Liver (tissue), 9 donors: Measurements from ENCODE around the gene IL21R. TPM values are rescaled to one million over a fixed set of nuclear protein-coding genes. Genes with fewer than 3 reads are reported as not detected.

Experiments used
- DNase-seq: peaks from one replicate; pipeline ENCODE4 v3.0.0-alpha.2; 2017; ENCODE audit warnings: low spot score
- H3K27ac ChIP-seq, 2 donors: one replicate each; pipeline ENCODE4 v1.7.0; 2013; ENCODE audit warnings: inconsistent platforms in 2 of 2, low read length in 2 of 2, control low read depth in 1 of 2, low read depth in 1 of 2, mild to moderate bottlenecking in 1 of 2
- H3K27me3 ChIP-seq, 4 donors: one replicate each; pipeline versions ENCODE4 v1.6.1 to v1.7.0; 2013; ENCODE audit warnings: low read length in 3 of 4, inconsistent platforms in 1 of 4, mild to moderate bottlenecking in 1 of 4, moderate library complexity in 1 of 4; ENCODE audit not compliant: control insufficient read depth in 4 of 4, insufficient read depth in 4 of 4
- H3K36me3 ChIP-seq, 4 donors: one replicate each; pipeline versions ENCODE4 v1.6.1 to v1.7.0; 2013; ENCODE audit warnings: low read length in 3 of 4, mild to moderate bottlenecking in 3 of 4, low read depth in 1 of 4, moderate library complexity in 1 of 4; ENCODE audit not compliant: control insufficient read depth in 4 of 4, insufficient read depth in 3 of 4
- H3K4me1 ChIP-seq, 4 donors: one replicate each; pipeline versions ENCODE4 v1.6.1 to v1.7.0; 2013; ENCODE audit warnings: low read length in 3 of 4, mild to moderate bottlenecking in 3 of 4, moderate library complexity in 1 of 4; ENCODE audit not compliant: control insufficient read depth in 4 of 4, insufficient read depth in 4 of 4
- H3K4me3 ChIP-seq, 3 donors: one replicate each; pipeline versions ENCODE4 v1.6.1 to v1.7.0; 2013; ENCODE audit warnings: low read length in 3 of 3, control low read depth in 1 of 3, low read depth in 1 of 3, mild to moderate bottlenecking in 1 of 3
- H3K9ac ChIP-seq, 2 donors: one replicate each; pipeline ENCODE4 v1.7.0; 2013; ENCODE audit warnings: low read length in 2 of 2, mild to moderate bottlenecking in 2 of 2, moderate library complexity in 2 of 2, control low read depth in 1 of 2, low read depth in 1 of 2
- H3K9me3 ChIP-seq, 4 donors: one replicate each; pipeline versions ENCODE4 v1.6.1 to v1.7.0; 2013; ENCODE audit warnings: low read length in 3 of 4; ENCODE audit not compliant: control insufficient read depth in 4 of 4
- CTCF ChIP-seq: fragments of 150-350 bp; IDR thresholded peaks from 2 replicates; pipeline ENCODE4 v1.5.1; 2017; ENCODE audit warnings: improper control_type of control experiment, low read depth, low read length; ENCODE audit not compliant: missing input control
- EGR1 ChIP-seq, 2 donors: IDR thresholded peaks; 2 replicates each; pipeline ENCODE4 v1.6.1; 2016 to 2018; ENCODE audit warnings: antibody characterized with exemption in 2 of 2, low read depth in 2 of 2
- FOXA1 ChIP-seq: IDR thresholded peaks from 2 replicates; pipeline ENCODE4 v1.6.1; 2016; ENCODE audit warnings: antibody characterized with exemption
- FOXA2 ChIP-seq: IDR thresholded peaks from 2 replicates; pipeline ENCODE4 v1.6.1; 2016; ENCODE audit warnings: antibody characterized with exemption
- HNF4A ChIP-seq, 2 donors: conservative IDR thresholded peaks; 2 replicates each; pipeline ENCODE4 v1.6.1; 2016; ENCODE audit warnings: antibody characterized with exemption in 2 of 2, mild to moderate bottlenecking in 2 of 2
- HNF4G ChIP-seq: IDR thresholded peaks from 2 replicates; pipeline ENCODE4 v1.6.1; 2016; ENCODE audit warnings: antibody characterized with exemption
- JUND ChIP-seq, 2 donors: IDR thresholded peaks; 2 replicates each; pipeline ENCODE4 v1.6.1; 2016; ENCODE audit warnings: antibody characterized with exemption in 2 of 2
- RAD21 ChIP-seq, 2 donors: IDR thresholded peaks; 2 replicates each; pipeline ENCODE4 v1.6.1; 2016; ENCODE audit warnings: antibody characterized with exemption in 2 of 2, mild to moderate bottlenecking in 2 of 2
- REST ChIP-seq: IDR thresholded peaks from 2 replicates; pipeline ENCODE4 v1.6.1; 2016; ENCODE audit warnings: antibody characterized with exemption, mild to moderate bottlenecking
- RXRA ChIP-seq, 2 donors: IDR thresholded peaks; 2 replicates each; pipeline ENCODE4 v1.6.1; 2017 to 2018; ENCODE audit warnings: antibody characterized with exemption in 2 of 2, mild to moderate bottlenecking in 1 of 2
- TAF1 ChIP-seq: conservative IDR thresholded peaks from 2 replicates; pipeline ENCODE4 v1.6.1; 2016; ENCODE audit warnings: antibody characterized with exemption, mild to moderate bottlenecking
- YY1 ChIP-seq: IDR thresholded peaks from 2 replicates; pipeline ENCODE4 v1.6.1; 2016; ENCODE audit warnings: antibody characterized with exemption, mild to moderate bottlenecking
- WGBS: extraction: QIAGEN DNeasy Blood & Tissue Kit; methylation state at CpG from one replicate; pipeline ENCODE4 v1.1.7; 2013; 5-methylcytosine and 5-hydroxymethylcytosine counted together
- polyA plus RNA-seq, 2 donors: library from polyadenylated mRNA; stranded (reverse) in 1 of 2; unstranded in 1 of 2; fragments of 200-250 nt in 1 of 2; fragments of >200 nt in 1 of 2; fragmentation: Nextera tagmentation in 1 of 2; extraction: Ambion mirVana in 1 of 2; gene quantifications; one replicate each; pipeline versions ENCODE4 v1.2.1 to v1.2.3, GENCODE V29; 2013 to 2015
- total RNA-seq, 2 donors: library from RNA; depleted of rRNA; stranded (reverse); fragments of >200 nt; gene quantifications; one replicate each; pipeline ENCODE4 v1.2.3, GENCODE V29; 2014
- TF ChIP-seq, protein P1 (sequence below): IDR thresholded peaks from 2 replicates; pipeline ENCODE4 v1.6.1; 2016; ENCODE audit warnings: antibody characterized with exemption
- TF ChIP-seq, protein P2 (sequence below): IDR thresholded peaks from 2 replicates; pipeline ENCODE4 v1.6.1; 2016; ENCODE audit warnings: antibody characterized with exemption
- TF ChIP-seq, protein P3 (sequence below): IDR thresholded peaks from 2 replicates; pipeline ENCODE4 v1.6.1; 2016; ENCODE audit warnings: antibody characterized with exemption
- donor health status: healthy.
- donor health status: healthy.
- donor health status: healthy.
- donor health status: healthy.
- donor health status: healthy.

The IL21R gene
- under 1 TPM; 0.42 to 0.84 TPM for total RNA-seq
- polyA plus RNA-seq: under 1 TPM; 0.19 to 0.37 TPM

- WGBS: 22% methylated on average over 23 of the region's 23 CpGs
- H3K9ac ChIP-seq: no peak within 1 kb of the TSS
- no peaks in the 10 kb centered on the region for H3K36me3 ChIP-seq
- TF ChIP-seq HNF4A (conservative IDR thresholded peaks at IDR 0.05) (no peak), FOXA1 (no peak), JUND (IDR thresholded peaks at IDR 0.05) (no peak), TAF1 (no peak)
- TF ChIP-seq, protein P1, sequence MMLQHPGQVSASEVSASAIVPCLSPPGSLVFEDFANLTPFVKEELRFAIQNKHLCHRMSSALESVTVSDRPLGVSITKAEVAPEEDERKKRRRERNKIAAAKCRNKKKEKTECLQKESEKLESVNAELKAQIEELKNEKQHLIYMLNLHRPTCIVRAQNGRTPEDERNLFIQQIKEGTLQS: no peak
- H3K27ac ChIP-seq: peak within 1 kb of the TSS in 1 of 2 donors; percentile 31
- no peaks in the 10 kb centered on the region for H3K4me1 ChIP-seq
- H3K9me3 ChIP-seq: no peaks in the 10 kb centered on the region
- H3K27me3 ChIP-seq: peaks cover 0 to 3% (median 0%) of the 10 kb centered on the region in 4 donors
- peak within 1 kb of the TSS in 1 of 3 donors; percentile 15 for H3K4me3 ChIP-seq
- DNase-seq: no peak
Measured at GRCh38 chr16:27401768-27402568, at the start of gene IL21R. TSS of gene IL21R (plus strand) at chr16:27402174. CDS start at chr16:27430072, 27,898 bp downstream.

DNA sequence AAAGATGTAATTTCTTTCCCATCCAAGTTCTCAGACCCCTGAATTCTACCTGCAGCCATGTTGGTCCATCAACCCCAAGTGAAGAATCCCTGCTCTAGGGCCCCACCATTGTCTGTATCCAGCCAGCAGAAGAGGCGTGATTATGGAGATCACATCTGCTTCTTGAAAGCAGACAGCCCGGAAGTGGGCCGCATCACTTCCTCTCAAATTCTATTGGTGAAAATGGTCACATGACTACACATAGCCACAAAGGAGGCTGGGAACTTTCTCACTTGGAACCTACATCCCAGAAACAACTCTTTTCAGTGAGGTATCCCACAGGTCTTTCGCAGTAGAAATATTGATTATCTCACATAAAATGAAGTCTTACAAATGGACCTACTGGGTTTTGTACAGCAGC, 48.1 kb upstream of the IL21R start:
- no peaks in the 10 kb centered on the region for H3K9me3 ChIP-seq
- no peak overlapping the region for H3K9ac ChIP-seq
- H3K36me3 ChIP-seq: peaks cover 23 to 87% (median 76%) of the 10 kb centered on the region in 4 donors
- no peak for DNase-seq
- no peaks in the 10 kb centered on the region for H3K27me3 ChIP-seq
- no peak overlapping the region for H3K27ac ChIP-seq
- WGBS: 96% methylated on average over 4 of the region's 4 CpGs
- TF ChIP-seq, protein P2, sequence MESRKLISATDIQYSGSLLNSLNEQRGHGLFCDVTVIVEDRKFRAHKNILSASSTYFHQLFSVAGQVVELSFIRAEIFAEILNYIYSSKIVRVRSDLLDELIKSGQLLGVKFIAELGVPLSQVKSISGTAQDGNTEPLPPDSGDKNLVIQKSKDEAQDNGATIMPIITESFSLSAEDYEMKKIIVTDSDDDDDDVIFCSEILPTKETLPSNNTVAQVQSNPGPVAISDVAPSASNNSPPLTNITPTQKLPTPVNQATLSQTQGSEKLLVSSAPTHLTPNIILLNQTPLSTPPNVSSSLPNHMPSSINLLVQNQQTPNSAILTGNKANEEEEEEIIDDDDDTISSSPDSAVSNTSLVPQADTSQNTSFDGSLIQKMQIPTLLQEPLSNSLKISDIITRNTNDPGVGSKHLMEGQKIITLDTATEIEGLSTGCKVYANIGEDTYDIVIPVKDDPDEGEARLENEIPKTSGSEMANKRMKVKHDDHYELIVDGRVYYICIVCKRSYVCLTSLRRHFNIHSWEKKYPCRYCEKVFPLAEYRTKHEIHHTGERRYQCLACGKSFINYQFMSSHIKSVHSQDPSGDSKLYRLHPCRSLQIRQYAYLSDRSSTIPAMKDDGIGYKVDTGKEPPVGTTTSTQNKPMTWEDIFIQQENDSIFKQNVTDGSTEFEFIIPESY: no peak
- no peak for TF ChIP-seq REST
- no peak for TF ChIP-seq EGR1 (IDR thresholded peaks at IDR 0.05; ENCODE audit: low read depth in 2 of 2)
- TF ChIP-seq HNF4A (conservative IDR thresholded peaks at IDR 0.05): no peak
- no peak for TF ChIP-seq CTCF
- TF ChIP-seq, protein P3, sequence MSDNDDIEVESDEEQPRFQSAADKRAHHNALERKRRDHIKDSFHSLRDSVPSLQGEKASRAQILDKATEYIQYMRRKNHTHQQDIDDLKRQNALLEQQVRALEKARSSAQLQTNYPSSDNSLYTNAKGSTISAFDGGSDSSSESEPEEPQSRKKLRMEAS: no peak
- no peak for TF ChIP-seq YY1
- TF ChIP-seq, protein P1: no peak
- TF ChIP-seq RXRA (IDR thresholded peaks at IDR 0.05): no peak
- no peak for TF ChIP-seq TAF1
- TF ChIP-seq RAD21 (IDR thresholded peaks at IDR 0.05): no peak
- TF ChIP-seq FOXA2: no peak
- TF ChIP-seq HNF4G: no peak
- H3K4me1 ChIP-seq: no peaks in the 10 kb centered on the region
- H3K4me3 ChIP-seq: no peak overlapping the region
